HEK293 (cell line): Measurements from ENCODE around the gene MICU1.
A peak's percentile ranks its signal among the peaks of the same experiment; 100 is the strongest.
"Not testable (repeated sequence)": the region's sequence is repeated elsewhere in the genome, so short reads cannot be mapped to it uniquely, and the experiment has no call there.

Source experiments
- CTCF ChIA-PET: fragments of 350-600 bp; formaldehyde crosslinking; extraction: SDS; loops from one replicate; lab custom pipeline; 2021; ENCODE audit warnings: antibody characterized with exemption; lab: Yijun Ruan, JAX
- POLR2A ChIA-PET: fragments of 300-600 bp; formaldehyde crosslinking; extraction: SDS; loops from one replicate; lab custom pipeline; 2020; ENCODE audit warnings: antibody characterized with exemption, inconsistent platforms; lab: Yijun Ruan, JAX
- H3K27ac ChIP-seq: fragments of 200-500 bp; sonication (Bioruptor generic); 2 replicates; pipeline ENCODE4 v1.5.1; 2014; ENCODE audit warnings: low read depth, low read length, control low read depth, inconsistent platforms; ENCODE audit errors: extremely low read depth
- H3K36me3 ChIP-seq, 2 experiments: fragments of 200-500 bp in 1 of 2; sonication (Bioruptor generic) in 1 of 2; 1 replicate in 1 of 2; 2 replicates in 1 of 2; pipeline ENCODE4 v1.5.1; 2014 to 2017; ENCODE audit warnings: inconsistent platforms in 2 of 2, low read length in 2 of 2; ENCODE audit not compliant: control insufficient read depth in 2 of 2, insufficient read depth in 1 of 2
- H3K4me1 ChIP-seq: fragments of 200-500 bp; sonication (Bioruptor generic); 2 replicates; pipeline ENCODE4 v1.5.1; 2014; ENCODE audit warnings: mild to moderate bottlenecking, low read length, inconsistent platforms; ENCODE audit not compliant: control insufficient read depth, insufficient read depth
- H3K4me3 ChIP-seq: 2 replicates; pipeline ENCODE4 v1.5.1; 2011; ENCODE audit warnings: low read depth, mild to moderate bottlenecking, control low read depth, low read length, moderate library complexity
- H3K9me3 ChIP-seq: fragments of 200-500 bp; sonication (Bioruptor generic); 2 replicates; pipeline ENCODE4 v1.5.1; 2014; ENCODE audit warnings: low read depth, low read length, inconsistent platforms; ENCODE audit not compliant: control insufficient read depth, insufficient read depth
- GLIS2 ChIP-seq: fragments of 450-650 bp; formaldehyde crosslinking; IDR thresholded peaks from 2 replicates; pipeline ENCODE4 v1.5.1; 2016; ENCODE audit warnings: missing biosample characterization, missing genetic modification characterization
- KLF1 ChIP-seq: fragments of 450-650 bp; formaldehyde crosslinking; IDR thresholded peaks from 2 replicates; pipeline ENCODE4 v1.5.1; 2016; ENCODE audit warnings: missing biosample characterization, missing genetic modification characterization
- RBAK ChIP-seq: fragments of 450-650 bp; formaldehyde crosslinking; IDR thresholded peaks from 2 replicates; pipeline ENCODE4 v1.5.1; 2016; ENCODE audit warnings: missing biosample characterization, missing genetic modification characterization
- ZFHX2 ChIP-seq: fragments of 450-650 bp; formaldehyde crosslinking; conservative IDR thresholded peaks from 2 replicates; pipeline ENCODE4 v1.5.1; 2016; ENCODE audit warnings: missing biosample characterization, missing genetic modification characterization
- ZNF211 ChIP-seq: fragments of 450-650 bp; formaldehyde crosslinking; IDR thresholded peaks from 2 replicates; pipeline ENCODE4 v1.5.1; 2016; ENCODE audit warnings: low read depth, missing biosample characterization, missing genetic modification characterization
- ZNF311 ChIP-seq: fragments of 450-650 bp; formaldehyde crosslinking; IDR thresholded peaks from 2 replicates; pipeline ENCODE4 v1.5.1; 2017; ENCODE audit warnings: missing biosample characterization, missing genetic modification characterization, borderline replicate concordance
- ZNF341 ChIP-seq: fragments of 450-650 bp; formaldehyde crosslinking; IDR thresholded peaks from 2 replicates; pipeline ENCODE4; 2016; ENCODE audit warnings: low read depth, missing biosample characterization, missing genetic modification characterization
- ZNF416 ChIP-seq: fragments of 450-650 bp; formaldehyde crosslinking; IDR thresholded peaks from 2 replicates; pipeline ENCODE4 v1.5.1; 2016; ENCODE audit warnings: missing biosample characterization, missing genetic modification characterization
- ZNF510 ChIP-seq: fragments of 450-650 bp; formaldehyde crosslinking; IDR thresholded peaks from 2 replicates; pipeline ENCODE4 v1.5.1; 2018; ENCODE audit warnings: mild to moderate bottlenecking, missing genetic modification characterization, missing biosample characterization; ENCODE audit not compliant: insufficient replicate concordance
- ZSCAN30 ChIP-seq: fragments of 450-650 bp; IDR thresholded peaks from 2 replicates; pipeline ENCODE4 v1.5.1; 2018; ENCODE audit warnings: missing biosample characterization, mild to moderate bottlenecking, missing genetic modification characterization, moderate library complexity
- ZXDB ChIP-seq: fragments of 450-650 bp; formaldehyde crosslinking; IDR thresholded peaks from 2 replicates; pipeline ENCODE4 v1.5.1; 2016; ENCODE audit warnings: missing biosample characterization, missing genetic modification characterization
- TF ChIP-seq, protein P1 (sequence below): fragments of 450-650 bp; formaldehyde crosslinking; IDR thresholded peaks from 2 replicates; pipeline ENCODE4 v1.5.1; 2017; ENCODE audit warnings: missing biosample characterization, missing genetic modification characterization
- TF ChIP-seq, protein P2 (sequence below): fragments of 450-650 bp; formaldehyde crosslinking; IDR thresholded peaks from 2 replicates; pipeline ENCODE4 v1.5.1; 2016; ENCODE audit warnings: missing biosample characterization, missing genetic modification characterization
- TF ChIP-seq, protein P3 (sequence below): fragments of 450-650 bp; formaldehyde crosslinking; IDR thresholded peaks from 2 replicates; pipeline ENCODE4 v1.5.1; 2016; ENCODE audit warnings: missing biosample characterization, missing genetic modification characterization
- TF ChIP-seq, protein P4 (sequence below): fragments of 450-650 bp; formaldehyde crosslinking; IDR thresholded peaks from 2 replicates; pipeline ENCODE4 v1.5.1; 2016; ENCODE audit warnings: missing biosample characterization, missing genetic modification characterization
- TF ChIP-seq, protein P5 (sequence below): fragments of 450-650 bp; formaldehyde crosslinking; IDR thresholded peaks from 2 replicates; pipeline ENCODE4 v1.5.1; 2017; ENCODE audit warnings: missing biosample characterization, missing genetic modification characterization

MICU1 gene

DNA sequence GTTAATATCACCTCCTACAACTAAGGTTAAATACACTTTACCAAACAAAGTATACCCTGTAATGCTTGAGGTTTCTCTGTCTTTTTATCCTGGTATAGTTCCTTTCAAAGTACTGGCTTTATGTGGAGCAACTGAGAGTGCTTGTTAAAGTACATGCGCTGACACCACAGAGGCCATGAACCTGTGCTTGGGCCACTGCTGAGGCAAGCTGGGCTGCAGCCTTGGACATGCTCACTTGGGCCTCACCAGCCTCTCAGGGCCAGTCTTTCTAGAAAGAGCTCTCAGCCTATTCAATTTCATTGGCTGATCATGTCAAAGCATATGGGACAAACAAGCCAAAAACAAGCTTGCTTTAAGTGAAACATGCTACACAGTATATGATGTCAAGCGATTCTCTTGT lies 145.0 kb downstream of the MICU1 start (continued):
- TF ChIP-seq, protein P1, sequence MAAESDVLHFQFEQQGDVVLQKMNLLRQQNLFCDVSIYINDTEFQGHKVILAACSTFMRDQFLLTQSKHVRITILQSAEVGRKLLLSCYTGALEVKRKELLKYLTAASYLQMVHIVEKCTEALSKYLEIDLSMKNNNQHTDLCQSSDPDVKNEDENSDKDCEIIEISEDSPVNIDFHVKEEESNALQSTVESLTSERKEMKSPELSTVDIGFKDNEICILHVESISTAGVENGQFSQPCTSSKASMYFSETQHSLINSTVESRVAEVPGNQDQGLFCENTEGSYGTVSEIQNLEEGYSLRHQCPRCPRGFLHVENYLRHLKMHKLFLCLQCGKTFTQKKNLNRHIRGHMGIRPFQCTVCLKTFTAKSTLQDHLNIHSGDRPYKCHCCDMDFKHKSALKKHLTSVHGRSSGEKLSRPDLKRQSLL (tag by site-specific recombination): no peak
- TF ChIP-seq, protein P2, sequence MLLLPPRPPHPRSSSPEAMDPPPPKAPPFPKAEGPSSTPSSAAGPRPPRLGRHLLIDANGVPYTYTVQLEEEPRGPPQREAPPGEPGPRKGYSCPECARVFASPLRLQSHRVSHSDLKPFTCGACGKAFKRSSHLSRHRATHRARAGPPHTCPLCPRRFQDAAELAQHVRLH: no peak
- TF ChIP-seq ZSCAN30 (tag by site-specific recombination) (no peak), KLF1 (no peak)

DNA sequence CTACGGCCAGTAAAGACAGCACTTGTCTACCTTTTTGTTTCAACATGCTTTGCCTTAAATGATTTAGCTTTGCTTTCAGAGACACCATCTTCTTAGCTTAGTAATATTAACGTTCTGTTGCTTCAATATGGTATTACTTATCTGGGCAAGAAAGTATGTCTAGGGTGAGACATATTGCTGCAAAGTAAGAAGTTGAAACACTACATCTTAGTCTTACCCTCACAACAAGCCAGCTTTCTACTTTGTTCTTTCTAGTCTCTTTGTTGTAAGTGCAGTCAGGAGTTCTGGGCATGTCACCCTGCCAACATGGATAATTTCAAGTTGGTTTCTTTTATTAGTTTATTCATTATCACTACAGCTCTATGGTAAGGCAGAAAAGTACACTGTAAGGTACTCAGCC lies 148.4 kb downstream of the MICU1 start:
- POLR2A ChIA-PET: no interaction called here
- no peaks in the 10 kb centered on the region for H3K9me3 ChIP-seq
- no peak for TF ChIP-seq ZXDB (tag by site-specific recombination)
- no peak for TF ChIP-seq ZNF416 (tag by site-specific recombination)
- peak; percentile 95 for TF ChIP-seq ZNF510
- TF ChIP-seq ZNF341 (tag by site-specific recombination): no peak
- TF ChIP-seq, all 188 proteins: peak for 1
- Histone ChIP-seq H3K36me3 (peaks cover 0 to 18% of the 10 kb centered on the region in 2 experiments; a peak in 2 of 3 replicates), H3K4me1 (no peaks in the 10 kb centered on the region), H3K27ac (no peak overlapping the region), H3K4me3 (no peak overlapping the region)
- CTCF ChIA-PET: no interaction called here

DNA sequence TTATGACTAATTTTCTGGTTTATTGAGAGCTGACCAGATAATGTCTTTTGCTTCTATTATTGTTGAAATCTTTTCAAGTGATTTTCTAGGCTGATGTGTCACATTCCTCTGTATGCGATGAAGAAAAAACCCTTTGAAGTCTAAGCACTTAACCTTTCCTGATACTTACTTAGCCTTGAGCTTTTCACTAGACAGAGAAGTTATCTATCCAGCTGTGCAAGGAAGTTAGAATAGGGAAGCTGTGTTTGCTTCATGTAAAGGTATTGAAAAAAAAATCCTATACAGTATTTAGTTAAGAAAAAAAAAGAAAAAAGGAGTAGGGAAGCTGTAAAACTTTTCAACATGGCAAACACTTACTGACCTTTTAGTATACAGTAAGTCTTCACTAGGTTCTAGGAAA lies 153.6 kb downstream of the MICU1 start:
- ChIA-PET POLR2A (no interaction called here), CTCF (interaction anchor here (0.6 kb wide), 1 partner anchor 139 kb away, joined by 4 read pairs; no protein-coding TSS in a partner anchor)
- Histone ChIP-seq H3K4me1 (no peaks in the 10 kb centered on the region), H3K36me3 (peaks cover 0 to 22% of the 10 kb centered on the region in 2 experiments; a peak in 2 of 3 replicates), H3K27ac (no peak overlapping the region), H3K4me3 (no peak overlapping the region), H3K9me3 (no peaks in the 10 kb centered on the region)
- TF ChIP-seq, protein P3, sequence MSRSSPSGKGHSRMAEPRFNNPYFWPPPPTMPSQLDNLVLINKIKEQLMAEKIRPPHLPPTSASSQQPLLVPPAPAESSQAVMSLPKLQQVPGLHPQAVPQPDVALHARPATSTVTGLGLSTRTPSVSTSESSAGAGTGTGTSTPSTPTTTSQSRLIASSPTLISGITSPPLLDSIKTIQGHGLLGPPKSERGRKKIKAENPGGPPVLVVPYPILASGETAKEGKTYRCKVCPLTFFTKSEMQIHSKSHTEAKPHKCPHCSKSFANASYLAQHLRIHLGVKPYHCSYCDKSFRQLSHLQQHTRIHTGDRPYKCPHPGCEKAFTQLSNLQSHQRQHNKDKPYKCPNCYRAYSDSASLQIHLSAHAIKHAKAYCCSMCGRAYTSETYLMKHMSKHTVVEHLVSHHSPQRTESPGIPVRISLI (tag by site-specific recombination): no peak
- TF ChIP-seq GLIS2 (tag by site-specific recombination) (no peak), ZNF211 (tag by site-specific recombination) (no peak), ZNF311 (tag by site-specific recombination) (no peak), ZFHX2 (tag by site-specific recombination) (no peak), RBAK (tag by site-specific recombination) (no peak)
- TF ChIP-seq, protein P4, sequence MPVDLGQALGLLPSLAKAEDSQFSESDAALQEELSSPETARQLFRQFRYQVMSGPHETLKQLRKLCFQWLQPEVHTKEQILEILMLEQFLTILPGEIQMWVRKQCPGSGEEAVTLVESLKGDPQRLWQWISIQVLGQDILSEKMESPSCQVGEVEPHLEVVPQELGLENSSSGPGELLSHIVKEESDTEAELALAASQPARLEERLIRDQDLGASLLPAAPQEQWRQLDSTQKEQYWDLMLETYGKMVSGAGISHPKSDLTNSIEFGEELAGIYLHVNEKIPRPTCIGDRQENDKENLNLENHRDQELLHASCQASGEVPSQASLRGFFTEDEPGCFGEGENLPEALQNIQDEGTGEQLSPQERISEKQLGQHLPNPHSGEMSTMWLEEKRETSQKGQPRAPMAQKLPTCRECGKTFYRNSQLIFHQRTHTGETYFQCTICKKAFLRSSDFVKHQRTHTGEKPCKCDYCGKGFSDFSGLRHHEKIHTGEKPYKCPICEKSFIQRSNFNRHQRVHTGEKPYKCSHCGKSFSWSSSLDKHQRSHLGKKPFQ (tag by site-specific recombination): no peak

DNA sequence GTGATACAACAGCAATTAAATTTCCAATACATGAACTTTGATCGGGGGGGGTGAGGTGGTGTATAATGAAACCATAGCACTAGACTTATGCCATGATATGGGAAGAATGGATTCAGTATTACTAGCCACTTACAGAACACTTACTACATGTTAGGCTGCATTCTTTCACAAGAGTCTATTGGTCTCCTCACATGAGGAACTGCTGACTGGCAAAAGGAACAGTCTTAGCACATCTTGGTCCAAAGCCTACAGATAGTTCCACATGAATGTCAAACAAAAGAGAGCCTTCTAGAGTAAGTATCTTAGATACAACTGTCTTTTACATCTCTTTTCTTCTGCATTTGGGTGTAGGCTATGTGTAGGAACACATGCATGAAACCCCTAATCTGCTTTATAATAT lies 155.2 kb downstream of the MICU1 start:
- Histone ChIP-seq H3K27ac (no peak overlapping the region), H3K36me3 (peaks cover 0 to 17% of the 10 kb centered on the region in 2 experiments; a peak in 2 of 3 replicates), H3K9me3 (no peaks in the 10 kb centered on the region), H3K4me3 (no peak overlapping the region), H3K4me1 (no peaks in the 10 kb centered on the region)
- ChIA-PET CTCF (no interaction called here), POLR2A (no interaction called here)
- TF ChIP-seq, protein P5, sequence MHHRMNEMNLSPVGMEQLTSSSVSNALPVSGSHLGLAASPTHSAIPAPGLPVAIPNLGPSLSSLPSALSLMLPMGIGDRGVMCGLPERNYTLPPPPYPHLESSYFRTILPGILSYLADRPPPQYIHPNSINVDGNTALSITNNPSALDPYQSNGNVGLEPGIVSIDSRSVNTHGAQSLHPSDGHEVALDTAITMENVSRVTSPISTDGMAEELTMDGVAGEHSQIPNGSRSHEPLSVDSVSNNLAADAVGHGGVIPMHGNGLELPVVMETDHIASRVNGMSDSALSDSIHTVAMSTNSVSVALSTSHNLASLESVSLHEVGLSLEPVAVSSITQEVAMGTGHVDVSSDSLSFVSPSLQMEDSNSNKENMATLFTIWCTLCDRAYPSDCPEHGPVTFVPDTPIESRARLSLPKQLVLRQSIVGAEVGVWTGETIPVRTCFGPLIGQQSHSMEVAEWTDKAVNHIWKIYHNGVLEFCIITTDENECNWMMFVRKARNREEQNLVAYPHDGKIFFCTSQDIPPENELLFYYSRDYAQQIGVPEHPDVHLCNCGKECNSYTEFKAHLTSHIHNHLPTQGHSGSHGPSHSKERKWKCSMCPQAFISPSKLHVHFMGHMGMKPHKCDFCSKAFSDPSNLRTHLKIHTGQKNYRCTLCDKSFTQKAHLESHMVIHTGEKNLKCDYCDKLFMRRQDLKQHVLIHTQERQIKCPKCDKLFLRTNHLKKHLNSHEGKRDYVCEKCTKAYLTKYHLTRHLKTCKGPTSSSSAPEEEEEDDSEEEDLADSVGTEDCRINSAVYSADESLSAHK (tag by site-specific recombination): no peak

DNA sequence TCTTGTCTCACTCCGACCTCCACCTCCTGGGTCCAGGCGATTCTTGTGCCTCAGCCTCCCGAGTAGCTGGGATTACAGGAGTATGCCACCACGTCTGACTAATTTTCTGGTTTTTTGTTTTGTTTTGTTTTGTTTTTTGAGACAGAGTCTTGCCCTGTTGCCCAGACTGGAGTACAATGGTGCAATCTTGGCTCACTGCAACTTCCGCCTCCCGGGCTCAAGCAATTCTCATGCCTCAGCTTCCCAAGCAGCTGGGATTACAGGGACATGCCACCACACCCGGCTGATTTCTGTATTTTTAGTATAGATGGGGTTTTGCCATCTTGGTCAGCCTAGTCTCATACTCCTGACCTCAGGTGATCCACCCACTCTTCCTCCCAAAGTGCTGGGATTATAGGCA lies 158.8 kb downstream of the MICU1 start:
- H3K4me3 ChIP-seq, CTCF ChIA-PET, H3K9me3 ChIP-seq, POLR2A ChIA-PET, H3K36me3 ChIP-seq, H3K27ac ChIP-seq, H3K4me1 ChIP-seq: not testable (repeated sequence)
